Neural crest cell (in vitro differentiated cells): ENCODE data around the gene SRRD. TPM values are rescaled to one million over a fixed set of nuclear protein-coding genes. Genes with fewer than 3 reads are reported as not detected.

ENCODE experiments used
- DNase-seq: peaks from one replicate; pipeline ENCODE4 v3.0.0; 2021; ENCODE audit warnings: low read depth, mixed read lengths, low spot score
- H3K27ac Mint-ChIP-seq: one replicate; pipeline ENCODE4 v1.8.0; 2021; ENCODE audit warnings: mild to moderate bottlenecking, mixed read lengths; ENCODE audit not compliant: unreplicated experiment
- H3K27me3 Mint-ChIP-seq: 2 replicates; pipeline ENCODE4 v1.8.0; 2021; ENCODE audit warnings: low read depth, mild to moderate bottlenecking, mixed read lengths
- H3K36me3 Mint-ChIP-seq: 2 replicates; pipeline ENCODE4 v1.8.0; 2021; ENCODE audit warnings: low read depth, mild to moderate bottlenecking, mixed read lengths
- H3K4me1 Mint-ChIP-seq: 2 replicates; pipeline ENCODE4 v1.8.0; 2021; ENCODE audit warnings: mixed read lengths
- H3K4me3 Mint-ChIP-seq: one replicate; pipeline ENCODE4 v1.8.0; 2021; ENCODE audit warnings: mild to moderate bottlenecking, mixed read lengths
- H3K9me3 Mint-ChIP-seq: 2 replicates; pipeline ENCODE4 v1.8.0; 2021; ENCODE audit warnings: mixed read lengths
- total RNA-seq: library from RNA; stranded (reverse); gene quantifications from 2 replicates; pipeline ENCODE4 v1.2.1, GENCODE V29; 2021
- TF ChIP-seq, protein P1 (sequence below): fragments of 200-600 bp; sonication (generic); conservative IDR thresholded peaks from 2 replicates; pipeline ENCODE4 v1.5.0; 2021; ENCODE audit warnings: antibody characterized with exemption, mild to moderate bottlenecking

Gene SRRD
- total RNA-seq, 1 donor from 2014 or later, result 30.8 TPM

DNA sequence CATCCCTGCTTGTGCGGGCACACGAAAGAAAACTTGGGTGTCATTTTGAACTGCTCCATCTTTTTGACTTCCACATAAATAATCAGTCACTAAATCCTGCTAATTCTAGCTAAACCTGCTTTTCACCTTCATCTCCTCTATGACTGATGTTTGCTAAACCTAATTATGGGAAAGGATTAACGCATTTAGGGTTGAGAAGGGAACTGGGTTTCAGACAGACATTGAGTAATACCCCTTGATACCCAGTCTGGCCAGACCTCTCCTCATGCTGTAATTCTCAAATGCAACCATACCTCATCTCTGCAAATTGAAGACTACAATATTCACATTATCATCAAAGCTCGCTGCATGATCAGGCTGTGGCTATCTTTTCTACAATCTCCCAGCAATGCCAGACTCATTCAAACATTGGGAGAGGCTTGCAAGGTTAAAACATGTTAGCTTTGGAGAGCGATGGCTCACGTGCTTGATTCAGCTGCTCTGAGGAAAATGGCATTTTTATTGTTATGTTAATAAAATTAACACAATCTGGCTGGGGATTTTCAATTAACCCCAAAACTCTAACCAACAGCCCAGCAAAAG, 2.5 kb upstream of the SRRD start:
- peaks cover under 1% of the 10 kb centered on the region for H3K36me3 Mint-ChIP-seq
- H3K9me3 Mint-ChIP-seq, result no peaks in the 10 kb centered on the region
- no peak for DNase-seq
- TF ChIP-seq, protein P1, sequence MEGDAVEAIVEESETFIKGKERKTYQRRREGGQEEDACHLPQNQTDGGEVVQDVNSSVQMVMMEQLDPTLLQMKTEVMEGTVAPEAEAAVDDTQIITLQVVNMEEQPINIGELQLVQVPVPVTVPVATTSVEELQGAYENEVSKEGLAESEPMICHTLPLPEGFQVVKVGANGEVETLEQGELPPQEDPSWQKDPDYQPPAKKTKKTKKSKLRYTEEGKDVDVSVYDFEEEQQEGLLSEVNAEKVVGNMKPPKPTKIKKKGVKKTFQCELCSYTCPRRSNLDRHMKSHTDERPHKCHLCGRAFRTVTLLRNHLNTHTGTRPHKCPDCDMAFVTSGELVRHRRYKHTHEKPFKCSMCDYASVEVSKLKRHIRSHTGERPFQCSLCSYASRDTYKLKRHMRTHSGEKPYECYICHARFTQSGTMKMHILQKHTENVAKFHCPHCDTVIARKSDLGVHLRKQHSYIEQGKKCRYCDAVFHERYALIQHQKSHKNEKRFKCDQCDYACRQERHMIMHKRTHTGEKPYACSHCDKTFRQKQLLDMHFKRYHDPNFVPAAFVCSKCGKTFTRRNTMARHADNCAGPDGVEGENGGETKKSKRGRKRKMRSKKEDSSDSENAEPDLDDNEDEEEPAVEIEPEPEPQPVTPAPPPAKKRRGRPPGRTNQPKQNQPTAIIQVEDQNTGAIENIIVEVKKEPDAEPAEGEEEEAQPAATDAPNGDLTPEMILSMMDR, result no peak
- H3K4me3 Mint-ChIP-seq, result peak overlapping the region; percentile 99
- peaks cover 67% of the 10 kb centered on the region for H3K4me1 Mint-ChIP-seq
- no peaks in the 10 kb centered on the region for H3K27me3 Mint-ChIP-seq
- no peak overlapping the region for H3K27ac Mint-ChIP-seq

DNA sequence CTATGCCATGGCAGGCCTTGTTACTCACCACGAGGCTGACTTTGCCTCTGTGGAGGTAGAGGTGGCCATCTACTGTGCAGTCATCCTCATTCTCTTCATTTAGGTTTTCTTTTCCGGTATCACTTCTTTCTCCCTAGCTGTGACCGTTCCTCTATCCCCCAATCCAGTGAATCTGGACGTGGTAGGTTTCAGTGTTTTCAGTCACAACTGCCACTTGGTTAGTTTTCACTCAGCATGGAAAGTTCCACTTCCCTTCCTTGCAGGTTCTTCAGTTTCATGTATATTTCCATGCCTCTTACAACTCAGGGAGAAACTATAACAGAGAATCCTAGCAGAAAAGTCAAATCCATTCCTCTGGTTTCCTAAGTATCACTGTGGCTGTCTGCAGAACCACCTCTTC, 2.0 kb upstream of the SRRD start:
- H3K4me3 Mint-ChIP-seq, result peak overlapping the region; percentile 99
- H3K27ac Mint-ChIP-seq, result no peak overlapping the region
- no peaks in the 10 kb centered on the region for H3K9me3 Mint-ChIP-seq
- H3K4me1 Mint-ChIP-seq, result peaks cover 67% of the 10 kb centered on the region
- H3K36me3 Mint-ChIP-seq, result peaks cover 2% of the 10 kb centered on the region
- no peaks in the 10 kb centered on the region for H3K27me3 Mint-ChIP-seq
- TF ChIP-seq, protein P1, result no peak
- no peak for DNase-seq

DNA sequence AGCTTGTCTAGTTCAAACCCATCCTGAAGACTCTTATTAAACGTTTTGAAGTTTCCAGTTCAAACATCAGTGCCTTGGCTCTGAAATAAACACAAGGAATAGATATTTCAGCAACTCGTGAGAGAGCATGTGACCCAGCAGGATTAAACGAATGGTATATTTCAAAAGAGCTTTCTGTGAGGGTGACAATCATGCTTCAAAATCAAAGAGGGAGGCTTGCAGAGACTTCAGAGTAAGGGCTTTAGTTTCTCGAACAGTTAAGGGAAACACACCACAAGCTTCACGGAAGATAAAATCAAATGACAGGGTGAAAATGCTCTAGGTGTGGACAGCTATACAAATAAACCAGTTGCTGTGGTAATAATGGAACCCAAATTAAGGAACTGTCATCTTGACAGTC, 1.5 kb upstream of the SRRD start:
- Mint-ChIP-seq H3K27ac (no peak overlapping the region), H3K4me1 (peaks cover 67% of the 10 kb centered on the region)

DNA sequence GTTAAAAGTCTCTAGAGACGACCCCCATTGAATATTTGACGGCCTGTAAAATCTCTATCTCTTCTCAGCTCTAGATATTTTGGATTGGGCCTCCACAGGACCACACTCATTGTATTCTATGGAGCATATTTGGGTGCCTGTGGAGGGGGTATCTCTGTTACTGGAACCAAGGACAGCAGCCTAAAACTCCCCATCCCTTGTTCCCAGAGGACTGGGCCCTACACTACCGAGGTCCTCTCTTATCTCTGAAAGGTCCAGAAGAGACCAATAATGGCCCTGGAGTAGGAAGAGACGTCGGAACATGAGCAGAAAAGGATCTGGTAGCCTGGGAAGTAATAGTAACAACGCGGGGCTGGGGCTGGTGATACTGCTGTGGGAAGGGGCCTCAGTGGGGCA, 636 bp upstream of the SRRD start:
- Mint-ChIP-seq H3K9me3 (no peaks in the 10 kb centered on the region), H3K27ac (peak overlapping the region; percentile 98), H3K4me3 (peak overlapping the region; percentile 99), H3K36me3 (peaks cover 2% of the 10 kb centered on the region), H3K27me3 (no peaks in the 10 kb centered on the region), H3K4me1 (peaks cover 58% of the 10 kb centered on the region)
- no peak for DNase-seq
- TF ChIP-seq, protein P1, result no peak

More for the DNA sequence above, 1.5 kb upstream of the SRRD start:
- Mint-ChIP-seq H3K27me3 (no peaks in the 10 kb centered on the region), H3K4me3 (peak overlapping the region; percentile 99), H3K9me3 (no peaks in the 10 kb centered on the region), H3K36me3 (peaks cover 2% of the 10 kb centered on the region)
- TF ChIP-seq, protein P1, result no peak
- DNase-seq, result no peak

DNA sequence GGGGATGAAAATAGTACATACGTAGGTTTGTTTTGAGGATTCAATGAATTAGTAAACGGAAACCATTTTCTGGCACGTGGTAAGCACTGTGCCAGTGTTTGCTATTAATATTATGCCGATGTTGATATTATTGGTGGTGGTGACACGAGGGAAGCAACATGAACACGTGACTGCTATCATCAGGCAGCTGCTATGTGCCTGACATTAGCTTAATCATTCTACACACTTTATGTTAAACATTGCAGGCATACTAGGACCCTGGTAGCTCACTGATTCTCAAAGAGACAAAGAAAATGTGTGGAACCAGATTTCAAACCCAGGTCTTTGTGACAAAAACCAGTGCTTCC, 656 bp downstream of the SRRD start:
- Mint-ChIP-seq H3K9me3 (no peaks in the 10 kb centered on the region), H3K36me3 (peaks cover 2% of the 10 kb centered on the region), H3K4me1 (peaks cover 60% of the 10 kb centered on the region), H3K27ac (no peak overlapping the region), H3K4me3 (peak overlapping the region; percentile 99), H3K27me3 (no peaks in the 10 kb centered on the region)
- DNase-seq, result no peak
- TF ChIP-seq, protein P1, result no peak
